HG03039 (cell line): ENCODE data around the gene NDUFB7.

ENCODE experiments used
- ATAC-seq: cut with Tn5 transposase; IDR thresholded peaks from one replicate; pipeline ENCODE4 v1.9.1; 2021; ENCODE audit warnings: mild to moderate bottlenecking, moderate library complexity; ENCODE audit not compliant: unreplicated experiment

The NDUFB7 gene

DNA sequence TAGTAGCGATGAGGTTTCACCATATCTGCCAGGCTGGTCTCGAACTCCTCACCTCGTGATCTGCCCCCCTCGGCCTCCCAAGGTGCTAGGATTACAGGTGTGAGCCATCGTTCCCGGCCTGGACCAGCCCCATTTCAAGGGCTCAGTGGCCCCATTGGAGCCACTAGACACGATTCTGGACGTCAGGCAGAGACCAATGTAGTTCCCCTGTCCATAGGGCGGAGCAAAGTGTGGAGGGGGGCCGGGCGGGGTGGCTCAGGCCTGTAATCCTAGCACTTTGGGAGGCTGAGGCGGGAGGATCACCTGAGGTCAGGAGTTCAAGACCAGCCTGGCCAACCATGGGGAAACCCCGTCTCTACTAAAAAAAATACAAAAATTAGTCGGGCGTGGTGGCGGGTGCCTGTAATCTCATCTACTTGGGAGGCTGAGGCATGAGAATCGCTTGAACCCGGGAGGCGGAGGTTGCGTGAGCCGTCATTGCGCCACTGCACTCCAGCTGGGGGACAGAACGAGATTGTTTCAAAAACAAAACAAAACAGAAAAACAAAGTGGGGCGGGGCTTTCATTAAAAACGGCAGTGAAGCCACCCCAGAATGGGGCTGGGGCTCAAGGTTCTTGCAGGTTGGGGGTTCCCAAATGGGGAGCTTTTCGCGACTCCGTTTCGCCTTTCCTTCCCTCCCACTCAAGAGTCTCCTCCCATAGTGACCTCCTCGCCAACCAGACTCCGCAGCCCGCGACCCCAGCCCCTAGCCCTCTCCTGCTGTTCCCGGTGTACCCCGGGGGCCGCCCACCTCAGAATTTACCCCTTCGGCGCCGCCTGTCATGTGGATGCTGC is 43.2 kb downstream of the NDUFB7 start:
- no peak for ATAC-seq

DNA sequence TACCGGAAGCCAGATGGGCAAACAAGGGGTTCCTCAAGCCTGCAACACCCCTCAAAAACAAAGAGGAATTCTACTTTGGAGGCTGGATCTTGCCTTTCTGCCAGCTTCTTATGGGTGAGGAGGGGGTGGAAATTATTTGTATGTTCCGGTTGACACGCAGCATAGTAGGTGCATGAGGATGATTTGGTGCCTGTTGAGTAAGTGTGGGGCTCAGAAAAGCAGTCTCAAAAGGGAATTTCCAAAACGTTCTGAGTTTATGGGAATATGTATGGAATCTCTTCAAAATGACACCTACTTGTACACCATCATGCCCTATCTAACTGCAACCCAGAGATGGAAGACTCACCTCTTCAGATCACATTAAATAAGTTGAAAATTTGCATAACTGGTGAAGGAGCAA is 45.4 kb downstream of the NDUFB7 start:
- ATAC-seq, result no peak

DNA sequence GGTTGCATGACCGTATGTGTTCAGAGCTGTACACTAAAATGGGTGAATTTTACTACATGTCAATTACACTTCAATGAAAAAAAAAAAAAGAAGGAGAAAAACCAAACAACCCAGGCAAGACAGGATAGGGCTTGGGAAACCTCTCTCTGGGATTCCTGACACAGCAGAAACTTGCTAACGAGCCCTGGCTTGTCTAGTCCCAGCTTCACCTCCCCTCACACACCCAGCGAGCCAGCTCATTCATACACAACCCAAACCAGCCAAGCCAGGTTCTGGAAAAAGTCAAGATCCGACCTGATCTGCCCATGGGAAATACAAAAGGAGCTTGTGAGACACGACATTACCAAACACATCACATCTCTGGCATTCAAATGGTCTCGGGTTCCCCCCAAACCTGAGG is 46.1 kb downstream of the NDUFB7 start:
- no peak for ATAC-seq

DNA sequence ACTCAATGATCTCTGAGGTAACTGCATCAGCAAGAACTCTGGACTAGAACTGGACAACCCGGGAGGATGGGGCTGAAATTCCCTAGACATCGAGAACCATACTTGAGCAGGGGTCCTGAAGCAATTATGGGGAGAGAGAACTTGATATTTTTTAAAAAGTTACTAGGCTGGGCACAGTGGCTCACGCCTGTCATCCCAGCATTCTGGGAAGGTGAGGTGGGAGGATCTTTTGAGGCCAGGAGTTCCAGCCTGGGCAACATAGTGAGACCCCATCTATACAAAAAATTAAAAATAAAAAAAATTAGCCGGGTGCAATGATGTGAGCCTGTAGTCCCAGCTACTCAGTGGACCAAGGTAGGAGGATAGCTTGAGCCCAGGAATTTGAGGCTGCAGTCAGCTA is 51.3 kb downstream of the NDUFB7 start:
- ATAC-seq, result no peak

DNA sequence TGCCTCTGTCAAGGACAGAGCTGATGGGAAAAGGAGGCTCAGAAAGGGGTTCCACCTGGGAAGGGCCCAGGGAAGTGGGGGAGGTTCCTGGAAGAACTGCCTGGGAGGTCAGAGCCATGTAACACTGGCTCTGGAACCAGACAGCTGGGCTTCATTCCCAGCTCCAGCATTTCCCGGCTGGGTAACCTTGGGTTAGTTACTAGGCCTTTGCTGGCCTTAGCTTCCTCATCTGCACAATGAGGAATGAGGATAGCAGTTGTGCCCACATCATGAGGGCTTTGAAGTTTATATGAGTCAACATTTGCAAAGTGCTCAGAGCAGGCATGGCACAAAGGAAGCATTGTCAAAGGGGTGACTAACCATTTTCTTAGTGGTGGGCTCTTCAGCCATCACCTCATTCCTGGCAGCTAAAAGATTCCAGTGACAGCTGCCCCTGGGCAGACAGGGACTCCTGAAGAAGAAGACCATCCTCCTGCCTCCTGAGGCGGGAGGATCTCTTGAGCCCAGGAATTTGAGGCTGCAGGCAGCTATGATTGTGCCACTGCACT is 51.9 kb downstream of the NDUFB7 start:
- no peak for ATAC-seq

DNA sequence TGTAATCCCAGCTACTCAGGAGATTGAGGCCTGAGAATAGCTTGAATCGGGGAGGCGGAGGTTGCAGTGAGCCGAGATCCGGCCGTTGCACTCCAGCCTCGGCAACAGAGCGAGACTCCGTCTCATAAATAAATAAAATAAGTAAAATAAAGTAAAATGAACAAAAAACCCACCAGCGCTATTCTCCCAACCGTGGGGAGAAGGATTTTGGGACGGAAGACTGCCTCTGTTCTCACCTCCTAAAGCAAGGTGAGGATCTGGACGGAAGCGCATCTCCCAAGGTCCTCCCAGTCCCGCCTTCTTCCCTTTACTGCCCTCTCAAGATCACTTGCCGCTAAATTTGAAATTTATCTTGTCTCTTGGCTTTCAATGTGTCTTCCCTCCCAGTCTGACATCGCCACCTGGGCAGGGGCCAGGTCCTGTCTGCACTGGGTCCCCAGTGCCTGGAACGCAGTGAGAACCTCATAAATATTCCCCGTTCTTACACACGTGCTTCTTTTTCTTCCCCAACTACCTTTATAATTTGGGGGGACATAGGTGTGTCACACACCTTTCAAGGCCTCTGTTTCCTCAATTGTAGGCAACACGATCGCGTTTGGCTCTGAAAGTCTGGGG is 52.5 kb downstream of the NDUFB7 start:
- ATAC-seq, result no peak

DNA sequence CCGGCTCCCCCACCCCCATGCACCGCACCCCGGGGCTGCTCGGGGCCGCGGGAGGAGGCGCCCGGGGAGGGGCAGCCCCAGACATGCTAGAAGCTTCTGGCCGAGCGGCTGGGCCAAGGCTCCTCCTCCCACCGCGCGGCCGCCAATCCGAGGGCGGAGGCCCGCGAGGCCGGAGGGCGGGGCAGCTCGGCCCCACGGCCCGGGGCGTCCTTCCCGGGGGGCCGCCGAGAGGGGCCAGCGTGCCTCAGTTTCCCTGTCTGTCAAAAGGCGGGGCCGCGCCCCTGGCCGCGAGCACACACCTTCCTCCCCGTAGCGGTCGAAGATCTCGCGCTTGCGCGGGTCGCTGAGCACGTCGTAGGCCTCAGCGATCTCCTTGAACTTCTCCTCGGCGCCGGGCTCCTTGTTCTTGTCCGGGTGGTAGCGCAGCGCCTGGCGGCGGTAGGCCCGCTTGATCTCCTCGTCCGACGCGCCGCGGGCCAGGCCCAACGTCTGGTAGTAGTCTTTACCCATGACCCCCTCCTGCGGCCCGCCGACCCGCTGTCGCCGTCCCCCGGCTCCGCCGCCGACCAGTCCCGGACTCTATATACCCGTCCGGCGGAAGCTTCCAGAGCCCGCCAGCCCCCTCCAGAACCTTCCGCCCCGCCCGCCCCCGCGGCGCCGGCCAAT is 53.9 kb downstream of the NDUFB7 start, which contains the start of gene DNAJB1:
TSS of gene DNAJB1 (minus strand) at position 558 of the 666 bp plus-strand sequence. CDS start at position 510, 48 bp downstream.
- ATAC-seq, result peak; percentile 52

DNA sequence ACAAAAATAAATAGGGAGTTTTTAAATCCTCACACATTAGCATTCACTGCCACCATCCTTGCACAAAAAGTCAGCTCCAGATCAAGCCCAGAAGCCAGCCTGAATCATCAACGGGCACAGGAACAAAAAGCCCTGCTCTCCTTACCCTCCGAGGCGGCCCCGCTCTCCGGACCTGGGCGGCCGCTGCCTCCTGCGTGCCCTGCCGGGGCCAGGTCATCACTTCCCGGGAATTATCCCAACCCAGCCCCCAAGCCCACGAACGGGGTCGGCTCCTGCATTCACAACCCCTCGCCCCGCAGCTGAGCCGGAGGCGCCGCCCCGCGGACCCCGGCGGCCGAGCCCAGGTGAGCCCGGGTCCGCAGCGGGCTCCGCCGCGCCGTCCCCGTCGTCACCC is 54.4 kb downstream of the NDUFB7 start:
- no peak for ATAC-seq

DNA sequence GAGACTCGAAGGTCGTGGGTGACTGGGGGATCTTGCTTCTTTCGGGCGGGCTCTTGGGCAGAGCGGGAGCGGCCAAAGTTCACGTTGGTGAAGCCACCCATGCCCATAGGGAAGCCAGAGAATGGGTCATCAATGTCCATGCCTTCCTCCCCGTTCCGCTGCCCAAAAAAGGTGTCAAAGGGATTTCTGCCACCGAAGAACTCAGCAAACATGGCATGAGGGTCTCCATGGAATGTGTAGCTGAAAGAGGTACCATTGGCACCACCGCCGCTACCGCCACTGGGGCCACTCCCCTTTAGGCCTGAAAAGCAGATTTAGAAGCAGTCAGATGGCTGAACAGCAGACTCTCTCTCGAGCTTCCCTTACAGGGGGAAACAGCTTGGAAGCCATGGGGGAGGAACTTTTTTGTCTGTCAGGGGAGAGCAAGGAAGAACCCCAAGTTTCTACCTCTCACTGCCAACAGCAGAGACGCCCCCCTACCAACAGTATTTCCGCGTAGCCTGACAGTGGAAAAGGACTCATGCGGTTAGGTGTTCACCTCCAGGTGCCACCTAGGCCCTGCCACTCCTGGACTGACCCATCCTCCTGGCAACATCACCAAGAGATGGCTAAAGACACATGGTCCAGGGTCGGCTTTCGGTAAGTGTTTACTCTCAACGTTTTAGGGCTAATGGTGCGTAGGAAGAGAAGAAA is 55.0 kb downstream of the NDUFB7 start:
- no peak for ATAC-seq
